ENCODE measurements around the gene VAPA.

DNA sequence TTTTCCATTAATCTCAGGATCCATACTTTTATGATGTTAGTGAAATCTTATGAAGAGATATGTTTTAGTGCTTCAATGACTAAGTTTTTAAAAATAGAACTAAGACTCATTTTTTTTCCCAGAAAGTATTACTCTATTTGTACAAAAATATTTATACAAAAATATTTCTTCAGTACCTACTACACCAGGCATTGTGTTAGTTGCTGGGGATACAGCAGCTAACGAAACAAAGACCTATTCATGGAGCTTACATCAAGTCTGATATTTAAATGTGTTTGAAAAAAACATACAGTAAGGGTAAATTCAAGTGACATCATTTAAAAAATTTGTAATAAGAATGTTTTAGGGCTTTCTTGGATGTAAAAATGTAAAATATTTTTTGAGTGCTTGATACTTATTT is 11.6 kb downstream of the VAPA start:
- TF ChIP-seq, protein P1, sequence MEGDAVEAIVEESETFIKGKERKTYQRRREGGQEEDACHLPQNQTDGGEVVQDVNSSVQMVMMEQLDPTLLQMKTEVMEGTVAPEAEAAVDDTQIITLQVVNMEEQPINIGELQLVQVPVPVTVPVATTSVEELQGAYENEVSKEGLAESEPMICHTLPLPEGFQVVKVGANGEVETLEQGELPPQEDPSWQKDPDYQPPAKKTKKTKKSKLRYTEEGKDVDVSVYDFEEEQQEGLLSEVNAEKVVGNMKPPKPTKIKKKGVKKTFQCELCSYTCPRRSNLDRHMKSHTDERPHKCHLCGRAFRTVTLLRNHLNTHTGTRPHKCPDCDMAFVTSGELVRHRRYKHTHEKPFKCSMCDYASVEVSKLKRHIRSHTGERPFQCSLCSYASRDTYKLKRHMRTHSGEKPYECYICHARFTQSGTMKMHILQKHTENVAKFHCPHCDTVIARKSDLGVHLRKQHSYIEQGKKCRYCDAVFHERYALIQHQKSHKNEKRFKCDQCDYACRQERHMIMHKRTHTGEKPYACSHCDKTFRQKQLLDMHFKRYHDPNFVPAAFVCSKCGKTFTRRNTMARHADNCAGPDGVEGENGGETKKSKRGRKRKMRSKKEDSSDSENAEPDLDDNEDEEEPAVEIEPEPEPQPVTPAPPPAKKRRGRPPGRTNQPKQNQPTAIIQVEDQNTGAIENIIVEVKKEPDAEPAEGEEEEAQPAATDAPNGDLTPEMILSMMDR (IDR thresholded peaks at IDR 0.05 in 8 of 11, conservative IDR thresholded peaks at IDR 0.05 in 3 of 11), result no peak
- no peak for TF ChIP-seq POLR2A (IDR thresholded peaks at IDR 0.05)
- TF ChIP-seq POLR2AphosphoS5 (IDR thresholded peaks at IDR 0.05), result no peak

Measured in spleen (tissue), 7 donors.